ENCODE results near the gene IKZF1.

Gene IKZF1

GRCh38 chr7:50418086-50418515 is 113.6 kb downstream of the IKZF1 start:
- DNase-seq: peak; percentile 75 to 77

GRCh38 chr7:50418526-50419290 is 114.2 kb downstream of the IKZF1 start:
- DNase-seq: no peak

- no peak for DNase-seq
Observed at GRCh38 chr7:50421043-50421442, 116.5 kb downstream of the IKZF1 start.

- no peak for DNase-seq
Observed at GRCh38 chr7:50422858-50423257, 118.3 kb downstream of the IKZF1 start.

GRCh38 chr7:50423860-50424259 is 119.3 kb downstream of the IKZF1 start:
- DNase-seq: no peak

GRCh38 chr7:50425318-50425717 is 120.8 kb downstream of the IKZF1 start:
- no peak for DNase-seq

- DNase-seq: no peak
Observed at GRCh38 chr7:50426280-50427045, 121.9 kb downstream of the IKZF1 start.

GRCh38 chr7:50427518-50427917 is 123.0 kb downstream of the IKZF1 start:
- DNase-seq: no peak

- no peak for DNase-seq
Observed at GRCh38 chr7:50428911-50429310, 124.4 kb downstream of the IKZF1 start.

- DNase-seq: no peak
Observed at GRCh38 chr7:50431316-50431715, 126.8 kb downstream of the IKZF1 start.

GRCh38 chr7:50431722-50432305 is 127.3 kb downstream of the IKZF1 start:
- DNase-seq: no peak

GRCh38 chr7:50436133-50436806 is 131.8 kb downstream of the IKZF1 start:
- no peak for DNase-seq

GRCh38 chr7:50446542-50446960 is 142.0 kb downstream of the IKZF1 start:
- DNase-seq: peak in 1 of 2 donors; percentile 21

- DNase-seq: no peak
Observed at GRCh38 chr7:50448823-50449222, 144.3 kb downstream of the IKZF1 start.

GRCh38 chr7:50449501-50449880 is 145.0 kb downstream of the IKZF1 start:
- DNase-seq: no peak

- DNase-seq: peak; percentile 84 to 88
Observed at GRCh38 chr7:50449881-50450589, 145.5 kb downstream of the IKZF1 start, which contains the start of gene FIGNL1. FIGNL1 (minus strand) TSS chr7:50450350; CDS start chr7:50447287, 3,063 bp downstream.

GRCh38 chr7:50450590-50451032 is 146.1 kb downstream of the IKZF1 start:
- peak; percentile 32 to 43 for DNase-seq
